Endothelial cell of hepatic sinusoid (primary cell): Measurements from ENCODE around the gene KLRD1.
"Not testable (repeated sequence)": the region's sequence is repeated elsewhere in the genome, so short reads cannot be mapped to it uniquely, and the experiment has no call there.

Experiments
- in situ Hi-C: cut with HindIII; loops from 2 replicates; pipeline ENCODE4 v1.10.0; 2017; ENCODE audit warnings: low sequenced_read_pairs

Gene KLRD1

DNA sequence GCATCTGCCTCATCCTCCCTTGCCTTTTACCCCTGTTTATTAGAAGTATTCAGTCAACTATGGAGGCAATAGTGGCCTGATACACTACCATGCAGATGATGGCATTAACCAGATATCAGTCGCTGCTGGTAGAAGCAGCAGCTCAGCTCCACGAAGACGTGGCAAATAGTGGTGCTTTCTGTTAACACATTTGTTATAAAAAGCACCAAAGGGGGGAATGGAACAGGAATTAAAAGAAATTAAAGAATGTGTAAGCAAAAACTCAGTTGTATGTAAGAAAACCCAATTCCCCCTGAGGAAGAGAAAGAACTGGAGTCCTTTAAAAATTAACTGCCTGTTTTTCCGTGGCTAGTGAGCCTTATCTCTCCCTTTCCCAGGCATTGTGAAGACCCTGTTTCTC, 60.0 kb downstream of the KLRD1 start:
- in situ Hi-C loops = loop anchor here (10.0 kb wide), 1 partner anchor 143 kb away; no protein-coding TSS in a partner anchor

- in situ Hi-C loops = loop anchor here (10.0 kb wide), 1 partner anchor 144 kb away; no protein-coding TSS in a partner anchor
Measured at GRCh38 chr12:10368206-10369171, 60.8 kb downstream of the KLRD1 start.

- in situ Hi-C loops = loop anchor here (10.0 kb wide), 1 partner anchor 145 kb away; no protein-coding TSS in a partner anchor
Measured at GRCh38 chr12:10369557-10370415, 62.1 kb downstream of the KLRD1 start.

DNA sequence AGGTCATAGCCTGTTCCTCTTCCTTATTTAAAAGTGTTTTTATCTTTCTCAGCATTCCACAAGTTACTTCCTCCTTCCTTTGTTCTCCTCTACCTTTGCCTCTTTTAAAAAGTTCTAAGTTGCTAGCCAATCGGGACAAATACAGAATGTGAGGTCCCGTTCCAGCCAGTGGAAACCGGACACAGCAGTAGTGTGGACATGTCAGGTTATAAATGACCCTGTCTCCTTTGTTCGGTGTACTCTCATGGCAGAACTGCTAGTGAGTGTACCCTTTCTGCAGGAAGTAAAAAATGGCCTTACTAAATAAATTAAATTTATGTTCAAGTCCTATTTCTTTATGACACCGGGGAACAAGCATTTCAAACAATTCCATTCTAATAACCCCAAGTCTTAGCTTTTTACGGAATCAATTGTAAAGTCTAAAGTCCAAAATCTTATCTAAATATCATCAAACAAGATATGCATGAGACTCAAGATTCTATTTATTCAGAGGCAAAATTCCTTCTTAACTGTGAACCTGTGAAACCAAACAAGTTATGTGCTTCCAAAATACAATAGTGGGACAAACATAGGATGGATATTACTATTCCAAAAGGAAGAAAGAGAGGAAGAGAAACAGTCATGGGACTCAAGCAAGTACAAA, 64.3 kb downstream of the KLRD1 start:
- in situ Hi-C loops = not testable (repeated sequence)

DNA sequence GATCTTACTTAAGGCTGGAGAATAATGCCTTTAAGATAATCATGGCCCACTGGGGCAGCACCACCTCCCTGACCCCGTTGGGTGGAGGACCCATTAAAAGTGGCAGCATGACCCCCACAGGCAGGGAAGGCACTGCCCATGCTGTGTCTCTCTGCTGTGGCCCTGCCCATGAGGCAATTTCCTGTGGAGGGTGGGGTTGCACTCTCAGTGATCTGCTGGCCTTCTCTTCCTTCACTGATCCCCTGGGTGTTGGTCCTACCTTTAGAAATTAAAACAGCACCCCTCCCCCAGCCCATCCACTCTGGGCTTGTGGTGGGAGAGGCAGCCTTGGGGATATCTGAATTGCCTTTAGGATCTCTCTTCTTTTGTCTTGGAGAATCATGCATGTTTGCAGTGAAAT, 64.9 kb downstream of the KLRD1 start:
- in situ Hi-C loops = no loop called here

GRCh38 chr12:10374624-10375018, 67.0 kb downstream of the KLRD1 start:
- in situ Hi-C loops = no loop called here

- in situ Hi-C loops = not testable (repeated sequence)
Measured at GRCh38 chr12:10378737-10379136, 71.1 kb downstream of the KLRD1 start.
